GM18951 (cell line): ENCODE results near the gene HCFC1R1.
"Not testable (repeated sequence)": the region's sequence is repeated elsewhere in the genome, so short reads cannot be mapped to it uniquely, and the experiment has no call there.

Experiments used
- POLR2A ChIP-seq: IDR thresholded peaks from 4 replicates; pipeline ENCODE4 v1.6.1; 2011; ENCODE audit warnings: mild to moderate bottlenecking; ENCODE audit not compliant: insufficient read length, insufficient read depth; ENCODE audit errors: extremely low read depth
- in situ Hi-C: fragments of 300-500 bp; cut with MboI; formaldehyde crosslinking; loops from one replicate; pipeline ENCODE4 v1.12.0; 2022; ENCODE audit warnings: low sequenced_read_pairs, mixed read lengths, inconsistent platforms; ENCODE audit not compliant: unreplicated experiment

HCFC1R1 gene, protein sequence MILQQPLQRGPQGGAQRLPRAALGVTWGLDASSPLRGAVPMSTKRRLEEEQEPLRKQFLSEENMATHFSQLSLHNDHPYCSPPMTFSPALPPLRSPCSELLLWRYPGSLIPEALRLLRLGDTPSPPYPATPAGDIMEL

DNA sequence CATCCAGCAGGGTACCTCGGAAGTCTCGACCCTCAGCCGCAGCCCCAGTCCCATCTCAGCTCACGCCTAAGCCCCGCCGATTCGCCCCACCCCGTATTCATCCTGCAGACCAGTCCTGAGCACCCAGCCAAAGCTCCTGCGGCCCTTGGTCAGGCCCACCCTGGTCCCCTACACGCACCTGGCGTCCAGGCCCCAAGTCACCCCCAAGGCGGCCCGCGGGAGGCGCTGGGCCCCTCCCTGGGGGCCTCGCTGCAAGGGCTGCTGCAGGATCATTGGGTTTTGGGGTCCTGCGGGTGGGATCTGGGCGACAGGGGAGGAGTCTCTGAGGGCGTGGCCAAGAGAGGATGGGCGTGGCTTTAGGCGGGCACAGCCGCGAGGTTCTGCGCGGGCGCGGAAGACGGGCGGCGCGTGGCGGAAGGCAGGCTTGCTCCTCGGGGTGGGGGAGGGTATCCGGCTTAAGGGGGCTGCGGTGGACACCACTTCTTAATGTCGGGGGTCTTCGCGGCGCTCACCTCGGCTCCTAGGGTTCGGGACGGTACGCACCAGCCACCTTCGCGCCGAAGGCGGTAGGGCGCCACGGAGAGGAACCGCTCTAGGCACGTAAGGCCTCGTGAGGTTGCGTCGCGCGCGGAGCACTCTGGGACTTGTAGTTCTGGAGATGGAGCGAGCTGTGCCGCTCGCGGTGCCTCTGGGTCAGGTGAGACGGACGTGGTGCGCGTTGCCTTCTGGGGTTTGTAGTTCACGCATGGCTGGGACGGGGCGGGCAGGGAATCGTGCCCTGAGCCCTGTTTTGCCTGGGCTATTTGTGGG is at the start of gene HCFC1R1, which contains the start of gene THOC6:
Gene HCFC1R1 (minus strand): TSS at position 274 of the 810 bp plus-strand sequence. CDS start 1 bp downstream, at position 273.
Gene THOC6 (plus strand): TSS at position 367 of the 810 bp plus-strand sequence. CDS start 292 bp downstream, at position 659.
- peak; percentile 90 for TF ChIP-seq POLR2A
- in situ Hi-C loops = no loop called here

DNA sequence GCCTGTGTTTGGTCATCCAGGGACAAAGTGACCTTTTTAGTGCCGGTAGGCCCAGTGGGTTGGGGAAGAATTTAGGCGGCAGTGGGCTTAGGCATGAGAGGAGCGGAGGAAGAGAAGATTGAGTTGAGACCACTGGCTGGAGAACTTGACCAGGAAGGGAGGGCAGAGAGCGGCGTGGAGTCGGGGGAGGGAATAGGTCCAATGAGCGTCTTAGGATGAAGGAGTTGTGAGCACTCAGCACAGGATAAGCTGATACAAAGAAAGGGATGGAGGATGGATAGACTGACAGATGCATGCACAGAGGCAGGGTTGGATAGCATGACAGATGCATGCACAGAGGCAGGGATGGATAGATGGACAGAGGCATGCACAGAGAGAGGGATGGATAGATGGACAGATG is 49.7 kb upstream of the HCFC1R1 start:
- no peak for TF ChIP-seq POLR2A
- in situ Hi-C loops = no loop called here

DNA sequence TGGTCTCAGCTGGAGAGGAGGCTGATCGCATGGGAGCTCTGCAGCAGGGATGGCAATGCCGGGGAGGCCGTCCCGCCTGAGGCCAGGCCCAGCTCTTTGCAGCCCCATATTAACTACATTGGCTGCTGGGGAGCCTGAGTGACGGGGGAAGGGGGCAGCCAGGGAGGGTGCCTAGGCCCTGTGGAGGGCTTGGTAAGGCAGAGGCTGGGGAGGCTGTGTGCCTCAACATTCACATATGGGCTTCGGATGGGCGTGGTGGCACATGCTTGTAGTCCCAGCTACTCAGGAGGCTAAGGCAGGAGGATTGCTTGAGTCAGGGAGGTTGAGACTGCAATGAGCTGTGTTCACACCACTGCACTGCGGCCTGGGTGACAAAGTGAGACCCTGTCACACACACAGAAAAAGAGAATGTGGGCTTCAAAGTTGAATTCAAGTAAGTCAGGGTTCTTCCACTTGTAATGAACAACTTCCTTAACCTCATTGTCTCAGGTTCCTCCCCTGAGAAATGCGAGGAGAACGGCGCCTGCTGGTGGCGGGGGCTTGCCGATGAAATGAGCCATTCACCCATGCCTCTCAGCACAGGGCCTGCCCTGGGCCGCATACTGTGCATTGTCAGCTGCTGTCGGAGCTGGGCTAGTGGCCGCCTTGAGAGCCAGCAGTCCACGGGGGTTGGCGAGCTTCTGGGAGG is 49.0 kb upstream of the HCFC1R1 start:
- in situ Hi-C loops = not testable (repeated sequence)

DNA sequence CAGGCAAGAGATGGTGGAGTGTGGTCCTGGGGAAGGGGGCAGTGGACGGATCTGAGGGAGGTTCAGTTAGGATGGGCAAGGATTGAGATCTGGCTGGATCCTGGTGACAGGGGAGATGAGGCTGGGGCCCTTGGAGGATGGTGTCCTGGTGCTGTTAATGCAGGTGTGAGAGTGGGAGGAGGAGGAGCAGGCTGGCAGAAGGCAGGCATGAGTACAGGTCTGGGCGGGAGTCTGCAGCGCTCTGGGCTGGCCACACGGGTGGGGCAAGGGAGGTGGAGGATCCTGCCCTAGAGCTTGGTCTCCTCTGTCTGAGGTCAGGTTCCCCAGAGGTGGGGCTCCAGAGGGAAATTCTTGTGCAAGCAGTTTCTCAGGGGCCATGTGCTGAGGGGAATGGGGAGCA is 48.4 kb upstream of the HCFC1R1 start:
- in situ Hi-C loops = not testable (repeated sequence)

DNA sequence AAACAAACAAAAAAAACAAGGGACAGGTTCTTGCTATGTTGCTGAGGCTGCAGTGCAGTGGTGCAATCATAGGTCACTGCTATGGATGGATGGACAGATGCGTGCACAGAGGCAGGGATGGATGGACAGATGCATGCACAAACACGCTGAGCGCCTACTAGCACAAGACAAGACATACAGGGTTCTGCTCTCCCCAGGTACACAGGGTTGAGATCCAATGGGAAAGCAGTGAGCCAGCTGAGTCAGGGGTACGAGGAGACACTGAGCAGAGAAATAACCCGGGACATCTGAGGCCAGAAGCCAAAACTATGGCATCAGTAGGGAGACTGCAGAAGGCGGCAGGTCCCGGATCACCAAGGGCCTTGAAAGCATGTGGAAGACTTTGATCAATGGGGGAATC is 47.9 kb upstream of the HCFC1R1 start:
- in situ Hi-C loops = no loop called here

DNA sequence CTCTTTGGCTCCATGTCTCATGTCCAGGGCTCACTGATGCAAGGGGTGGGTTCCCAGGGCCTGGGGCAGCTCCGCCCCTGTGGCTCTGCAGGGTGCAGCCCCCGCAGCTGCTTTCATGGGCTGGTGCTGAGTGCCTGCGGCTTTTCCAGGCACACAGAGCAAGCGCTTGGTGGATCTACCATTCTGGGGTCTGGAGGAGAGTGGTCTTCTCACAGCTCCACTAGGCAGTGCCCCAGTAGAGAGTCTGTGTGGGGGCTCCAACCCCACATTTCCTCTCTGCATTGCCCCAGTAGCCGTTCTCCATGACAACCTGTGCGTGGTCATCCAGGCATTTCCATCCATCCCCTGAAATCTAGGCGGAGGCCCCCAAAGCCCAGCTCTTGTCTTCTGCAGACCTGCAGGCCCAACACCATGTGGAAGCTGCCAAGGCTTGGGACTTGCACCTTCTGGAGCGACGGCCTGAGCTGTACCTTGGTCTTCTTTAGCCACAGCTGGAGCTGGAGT is 46.9 kb upstream of the HCFC1R1 start:
- in situ Hi-C loops = no loop called here
- no peak for TF ChIP-seq POLR2A

More for the DNA sequence above, 47.9 kb upstream of the HCFC1R1 start:
- TF ChIP-seq POLR2A = no peak

DNA sequence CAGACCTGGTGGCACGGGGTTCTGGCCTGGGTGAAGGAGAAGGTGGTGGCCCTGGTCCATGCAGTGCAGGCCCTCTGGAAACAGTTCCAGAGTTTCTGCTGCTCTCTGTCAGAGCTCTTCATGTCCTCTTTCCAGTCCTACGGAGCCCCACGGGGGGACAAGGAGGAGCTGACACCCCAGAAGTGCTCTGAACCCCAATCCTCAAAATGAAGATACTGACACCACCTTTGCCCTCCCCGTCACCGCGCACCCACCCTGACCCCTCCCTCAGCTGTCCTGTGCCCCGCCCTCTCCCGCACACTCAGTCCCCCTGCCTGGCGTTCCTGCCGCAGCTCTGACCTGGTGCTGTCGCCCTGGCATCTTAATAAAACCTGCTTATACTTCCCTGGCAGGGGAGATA is 45.4 kb upstream of the HCFC1R1 start:
- in situ Hi-C loops = not testable (repeated sequence)

DNA sequence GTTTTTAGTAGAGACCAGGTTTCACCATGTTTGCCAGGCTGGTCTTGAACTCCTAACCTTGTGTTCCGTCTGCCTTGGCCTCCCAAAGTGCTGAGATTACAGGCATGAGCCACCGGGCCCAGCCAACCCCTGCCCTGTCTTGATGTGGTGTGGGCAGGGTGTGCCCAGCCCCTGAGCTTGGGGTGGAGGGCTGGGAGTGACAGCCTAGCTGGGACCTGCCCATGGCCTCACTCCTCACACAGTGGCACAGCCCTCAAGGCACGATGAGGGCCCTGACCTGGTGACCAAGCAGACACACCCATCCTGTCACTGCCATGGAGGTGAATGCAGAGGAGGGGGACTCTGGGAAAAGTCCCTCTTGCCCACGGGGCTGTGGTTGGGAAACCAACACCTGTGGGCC is 44.7 kb upstream of the HCFC1R1 start:
- TF ChIP-seq POLR2A = no peak
- in situ Hi-C loops = no loop called here

DNA sequence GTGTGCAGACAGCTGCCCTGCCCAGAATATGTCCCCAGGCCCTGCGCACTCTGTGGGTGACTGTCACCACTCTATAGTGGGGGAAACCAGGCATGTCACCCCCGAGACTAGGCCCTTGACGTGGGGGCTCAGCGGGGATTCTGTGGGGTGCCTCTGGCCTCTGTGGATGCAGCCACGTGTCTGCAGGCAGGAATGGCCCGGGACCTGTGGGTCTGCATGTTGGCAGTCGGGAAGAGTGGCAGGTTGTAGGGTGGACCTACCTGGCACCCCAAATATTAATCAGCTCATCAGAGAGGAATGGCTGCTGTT is 42.7 kb upstream of the HCFC1R1 start:
- no peak for TF ChIP-seq POLR2A
- in situ Hi-C loops = no loop called here

DNA sequence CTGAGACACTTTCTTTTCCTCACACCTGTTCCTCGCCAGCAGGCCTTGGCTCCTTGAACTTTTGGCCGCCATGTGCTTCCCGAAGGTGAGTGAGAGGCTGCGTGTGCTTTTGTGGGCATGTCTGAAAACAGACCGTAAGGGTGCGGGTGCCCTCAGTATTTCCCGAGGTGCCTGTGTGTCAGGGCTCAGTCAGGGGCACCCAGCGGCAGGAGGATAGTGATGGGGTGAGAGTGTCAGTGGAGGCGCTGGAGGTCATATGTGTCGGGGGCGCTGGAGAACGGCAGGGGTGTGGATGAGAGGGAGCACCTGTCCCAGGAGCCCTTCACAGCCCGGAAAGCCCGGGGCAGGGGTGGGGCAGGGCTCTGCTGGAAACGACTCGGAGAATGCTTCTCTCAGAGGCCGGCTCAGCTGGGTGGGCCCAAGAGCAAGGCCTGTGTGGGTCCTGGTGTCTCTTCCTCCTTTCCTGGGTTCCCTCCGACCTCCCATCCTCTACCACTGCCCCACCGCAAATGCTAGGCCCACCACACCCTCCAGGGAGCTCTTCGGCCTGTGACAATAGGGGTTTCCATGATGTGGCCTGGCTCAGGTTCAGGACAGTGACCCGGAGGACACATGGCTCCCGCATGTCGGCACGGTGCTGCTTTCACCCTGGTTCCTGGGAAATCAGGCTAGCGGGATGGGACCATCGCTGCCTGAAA is 42.1 kb upstream of the HCFC1R1 start:
- TF ChIP-seq POLR2A = no peak
- in situ Hi-C loops = no loop called here

DNA sequence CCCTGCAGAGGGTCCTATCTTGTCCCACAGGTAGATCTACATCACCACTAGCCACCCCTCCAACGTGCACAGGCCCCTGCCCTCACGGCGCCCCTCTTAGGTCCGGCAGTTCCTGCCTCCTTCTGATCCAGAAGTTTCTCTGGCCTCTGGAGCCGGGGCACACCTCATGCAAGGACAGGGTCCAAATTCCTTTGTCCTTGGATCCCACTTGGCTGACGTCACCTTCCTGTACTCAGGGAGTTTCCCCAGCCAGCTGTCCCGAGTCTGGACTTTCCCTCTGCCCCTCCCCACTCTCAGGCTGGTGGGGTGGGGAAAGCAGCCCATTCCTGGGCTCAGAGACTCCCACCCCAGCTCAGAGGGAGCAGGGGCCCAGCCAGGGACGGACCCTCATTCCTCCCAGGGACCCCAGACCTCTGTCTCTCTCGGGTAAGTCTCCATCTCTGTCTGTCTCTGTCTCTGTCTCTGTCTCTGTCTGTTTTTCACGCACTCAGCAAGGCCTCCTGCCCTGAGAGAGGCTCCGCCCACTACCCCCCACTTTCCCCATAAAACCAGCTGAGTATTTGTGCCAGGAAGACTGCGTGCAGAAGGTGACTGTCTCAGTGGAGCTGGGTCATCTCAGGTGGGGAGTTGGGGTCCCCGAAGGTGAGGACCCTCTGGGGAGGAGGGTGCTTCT is 41.5 kb upstream of the HCFC1R1 start, which contains the start of gene IL32:
Gene IL32 (plus strand): TSS at position 572 of the 673 bp plus-strand sequence. CDS start 172 bp downstream, outside the sequence.
- in situ Hi-C loops = no loop called here
- TF ChIP-seq POLR2A = peak; percentile 24

DNA sequence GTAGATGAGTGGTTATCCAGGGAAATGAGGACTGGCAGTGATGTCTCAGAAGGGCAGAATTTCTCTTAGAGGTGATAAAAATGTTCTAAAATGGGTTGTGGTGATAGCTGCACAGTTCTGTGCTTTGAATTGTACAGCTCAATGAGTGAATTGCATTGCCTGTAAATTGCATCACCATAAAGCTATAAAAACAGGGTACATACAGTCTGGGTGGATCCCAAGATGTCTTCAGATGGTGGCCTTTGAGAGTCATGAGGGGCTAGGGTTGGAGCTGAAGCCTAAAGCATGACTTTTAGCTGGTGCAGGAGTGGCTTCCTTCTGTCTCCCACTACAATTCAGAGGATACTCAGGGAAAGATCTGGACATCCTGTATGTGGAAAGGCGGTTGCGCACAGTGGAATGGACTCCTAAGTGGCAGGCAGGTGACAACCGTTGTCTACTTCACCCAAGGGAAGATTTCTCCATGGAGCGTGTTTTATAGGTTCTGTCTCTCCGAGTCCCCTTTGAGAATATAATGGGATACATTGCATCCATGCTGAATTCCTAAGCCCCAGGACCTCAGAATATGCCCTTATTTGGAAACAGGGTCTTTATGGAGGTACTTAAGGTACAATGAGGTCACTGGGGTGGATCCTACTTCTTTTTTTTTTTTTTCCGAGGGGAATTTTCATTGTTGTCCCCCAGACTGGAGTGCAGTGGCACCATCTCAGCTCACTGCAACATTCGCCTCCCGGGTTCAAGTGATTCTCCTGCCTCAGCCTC is 40.1 kb upstream of the HCFC1R1 start:
- in situ Hi-C loops = loop anchor here (5.0 kb wide), 1 partner anchor 63 kb away; no protein-coding TSS in a partner anchor
- TF ChIP-seq POLR2A = no peak
